SK-N-SH (cell line): ENCODE data around the gene CAVIN4. TPM values are rescaled to one million over a fixed set of nuclear protein-coding genes. Genes with fewer than 3 reads are reported as not detected.

ENCODE experiments used
- CTCF ChIA-PET: fragments of 300-600, 350-600 bp; formaldehyde crosslinking; extraction: SDS; loops from one replicate; lab custom pipeline; 2021; lab: Yijun Ruan, JAX
- POLR2A ChIA-PET: fragments of 350-600 bp; sonication (Branson Sonifier 250); formaldehyde crosslinking; extraction: SDS; loops from one replicate; lab custom pipeline; 2020; ENCODE audit warnings: antibody characterized with exemption, inconsistent platforms; lab: Yijun Ruan, JAX
- DNase-seq: peaks from one replicate; pipeline ENCODE4 v3.0.0; 2012
- H2AFZ ChIP-seq: fragments of 200-600 bp; sonication (generic); 2 replicates; pipeline ENCODE4 v1.8.1; 2016; ENCODE audit warnings: antibody characterized with exemption, mild to moderate bottlenecking, low read depth
- H3F3A ChIP-seq: fragments of 200-600 bp; sonication (generic); replicated peaks from 2 replicates; pipeline ENCODE3; 2016; ENCODE audit warnings: antibody characterized with exemption, mild to moderate bottlenecking; ENCODE audit not compliant: insufficient read depth
- H3K27ac ChIP-seq, 2 experiments: fragments of 200-500 bp in 1 of 2; fragments of 200-600 bp in 1 of 2; sonication (Bioruptor generic) in 1 of 2; sonication (generic), shearing (Covaris generic) in 1 of 2; 2 replicates each; pipeline versions ENCODE4 v1.5.1 to v1.6.1; 2014 to 2016; ENCODE audit warnings: low read depth in 2 of 2, inconsistent platforms in 1 of 2, low read length in 1 of 2, mild to moderate bottlenecking in 1 of 2, mixed read lengths in 1 of 2
- H3K27me3 ChIP-seq: fragments of 200-600 bp; sonication (generic), shearing (Covaris generic); 2 replicates; pipeline ENCODE4 v1.6.1; 2016; ENCODE audit warnings: mixed run types; ENCODE audit not compliant: insufficient read depth
- H3K36me3 ChIP-seq, 2 experiments: fragments of 200-500 bp in 1 of 2; fragments of 200-600 bp in 1 of 2; sonication (Bioruptor generic) in 1 of 2; sonication (generic) in 1 of 2; replicated peaks in 1 of 2; 2 replicates each; pipeline versions ENCODE3 to v1.5.1; 2014 to 2016; ENCODE audit warnings: low read length in 1 of 2, mild to moderate bottlenecking in 1 of 2; ENCODE audit not compliant: insufficient read depth in 2 of 2, control insufficient read depth in 1 of 2
- H3K4me1 ChIP-seq, 2 experiments: fragments of 200-500 bp in 1 of 2; fragments of 200-600 bp in 1 of 2; sonication (Bioruptor generic) in 1 of 2; sonication (generic), shearing (Covaris generic) in 1 of 2; 2 replicates each; pipeline versions ENCODE4 v1.5.1 to v1.6.1; 2014 to 2016; ENCODE audit warnings: low read depth in 1 of 2, low read length in 1 of 2, mixed run types in 1 of 2; ENCODE audit not compliant: insufficient read depth in 2 of 2, control insufficient read depth in 1 of 2
- H3K4me2 ChIP-seq: fragments of 200-600 bp; sonication (generic), shearing (Covaris generic); 2 replicates; pipeline ENCODE4 v1.6.1; 2017; ENCODE audit warnings: mixed run types
- H3K4me3 ChIP-seq, 2 experiments: fragments of 200-500 bp in 1 of 2; fragments of 200-600 bp in 1 of 2; sonication (Bioruptor generic) in 1 of 2; sonication (generic), shearing (Covaris generic) in 1 of 2; 2 replicates each; pipeline versions ENCODE4 v1.5.1 to v1.8.1; 2014 to 2016; ENCODE audit warnings: low read depth in 2 of 2, inconsistent platforms in 1 of 2, low read length in 1 of 2, mild to moderate bottlenecking in 1 of 2, mixed read lengths in 1 of 2, moderate library complexity in 1 of 2
- H3K79me2 ChIP-seq: fragments of 200-600 bp; sonication (generic); 2 replicates; pipeline ENCODE4 v1.8.1; 2017; ENCODE audit warnings: mild to moderate bottlenecking; ENCODE audit not compliant: insufficient read depth
- H3K9ac ChIP-seq: fragments of 200-600 bp; sonication (generic); 2 replicates; pipeline ENCODE4 v1.6.1; 2017; ENCODE audit warnings: mixed run types
- H3K9me2 ChIP-seq: fragments of 200-600 bp; sonication (generic); 2 replicates; pipeline ENCODE4 v1.6.1; 2017; ENCODE audit warnings: mixed run types
- H3K9me3 ChIP-seq: fragments of 200-600 bp; sonication (generic); 2 replicates; pipeline ENCODE4 v1.6.1; 2017; ENCODE audit warnings: mixed run types, mild to moderate bottlenecking, moderate library complexity
- H4K20me1 ChIP-seq: fragments of 200-600 bp; sonication (generic); 2 replicates; pipeline ENCODE4 v1.6.1; 2017; ENCODE audit warnings: mild to moderate bottlenecking, mixed run types; ENCODE audit not compliant: insufficient read depth
- CHD2 ChIP-seq: fragments of 150-350 bp; IDR thresholded peaks from 2 replicates; pipeline ENCODE4 v1.6.1; 2018; ENCODE audit warnings: low read length; ENCODE audit not compliant: partially characterized antibody
- EZH2phosphoT487 ChIP-seq: fragments of 200-600 bp; sonication (generic); IDR thresholded peaks from 2 replicates; pipeline ENCODE4 v1.6.1; 2017; ENCODE audit warnings: low read depth, mixed run types, mild to moderate bottlenecking, antibody characterized with exemption, moderate library complexity, borderline replicate concordance
- FOSL2 ChIP-seq: IDR thresholded peaks from 2 replicates; pipeline ENCODE4 v1.4.0; 2012; ENCODE audit warnings: low read depth, mild to moderate bottlenecking, moderate library complexity, borderline replicate concordance
- FOXM1 ChIP-seq: IDR thresholded peaks from 2 replicates; pipeline ENCODE4 v1.4.0; 2012; ENCODE audit warnings: low read depth, mild to moderate bottlenecking
- JUND ChIP-seq: IDR thresholded peaks from 2 replicates; pipeline ENCODE4 v1.4.0; 2012
- MXI1 ChIP-seq: IDR thresholded peaks from 2 replicates; pipeline ENCODE4 v1.6.1; 2012; ENCODE audit warnings: mild to moderate bottlenecking, low read depth, low read length, improper control_type of control experiment
- NFIC ChIP-seq: IDR thresholded peaks from 2 replicates; pipeline ENCODE4 v1.4.0; 2012; ENCODE audit warnings: borderline replicate concordance
- RAD21 ChIP-seq: IDR thresholded peaks from 2 replicates; pipeline ENCODE4 v1.6.1; 2012; ENCODE audit warnings: mild to moderate bottlenecking, low read length
- RCOR1 ChIP-seq: fragments of 150-350 bp; IDR thresholded peaks from 2 replicates; pipeline ENCODE4 v1.6.1; 2017; ENCODE audit warnings: antibody characterized with exemption, low read length
- RXRA ChIP-seq: IDR thresholded peaks from 2 replicates; pipeline ENCODE4 v1.4.0; 2012; ENCODE audit warnings: low read depth, mild to moderate bottlenecking, borderline replicate concordance
- SIN3A ChIP-seq: IDR thresholded peaks from 2 replicates; pipeline ENCODE4 v1.6.1; 2012; ENCODE audit warnings: low read depth, mild to moderate bottlenecking, low read length, moderate library complexity, borderline replicate concordance
- TCF12 ChIP-seq: IDR thresholded peaks from 2 replicates; pipeline ENCODE4 v1.4.0; 2012
- TEAD4 ChIP-seq: IDR thresholded peaks from 2 replicates; pipeline ENCODE4 v1.4.0; 2012; ENCODE audit warnings: mild to moderate bottlenecking, borderline replicate concordance; ENCODE audit not compliant: insufficient read depth
- YY1 ChIP-seq: IDR thresholded peaks from 2 replicates; pipeline ENCODE4 v1.4.0; 2012; ENCODE audit warnings: low read depth, mild to moderate bottlenecking
- WGBS: methylation state at CpG from one replicate; pipeline ENCODE4 v1.1.6; 2017; ENCODE audit warnings: low lambda C conversion rate; 5-methylcytosine and 5-hydroxymethylcytosine counted together
- polyA plus RNA-seq, 3 experiments: library from polyadenylated mRNA; depleted of rRNA; stranded (reverse); fragments of >200 nt; gene quantifications; 2 replicates each; pipeline ENCODE4 v1.2.3, GENCODE V29; 2012
- TF ChIP-seq, protein P1 (sequence below): fragments of 150-350 bp; IDR thresholded peaks from 2 replicates; pipeline ENCODE4 v1.6.1; 2017; ENCODE audit warnings: antibody characterized with exemption, low read length, low read depth, borderline replicate concordance
- TF ChIP-seq, protein P2 (sequence below): IDR thresholded peaks from 2 replicates; pipeline ENCODE4 v1.4.0; 2012; ENCODE audit warnings: low read depth, borderline replicate concordance
- TF ChIP-seq, protein P3 (sequence below): IDR thresholded peaks from 2 replicates; pipeline ENCODE4; 2012
- TF ChIP-seq, protein P4 (sequence below): fragments of 200-600 bp; sonication (generic); IDR thresholded peaks from 2 replicates; pipeline ENCODE4 v1.6.1; 2017; ENCODE audit warnings: antibody characterized with exemption, mild to moderate bottlenecking, moderate library complexity

Gene CAVIN4
- polyA plus RNA-seq, 1 of the 3 experiments (the other 2 are of a cell fraction), result 0.54 TPM

DNA sequence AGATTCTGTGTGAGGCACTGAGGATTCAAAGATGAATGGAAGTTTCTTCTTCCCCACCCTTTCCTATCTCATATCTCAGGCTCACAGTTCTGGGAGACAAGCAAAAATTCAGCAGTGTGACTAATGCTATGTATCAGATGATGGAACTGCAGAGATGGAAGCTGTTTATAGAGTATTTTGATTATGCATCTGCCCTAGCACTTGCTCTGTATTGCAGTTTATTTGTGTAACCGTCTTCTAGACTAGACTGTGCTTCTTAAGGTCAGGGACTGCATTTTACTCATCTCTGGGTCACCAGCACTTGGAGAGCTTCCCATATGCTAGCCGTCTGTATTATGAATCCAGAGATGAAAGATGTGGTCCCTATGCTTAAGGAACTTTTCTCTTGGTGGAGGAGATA, 12.6 kb downstream of the CAVIN4 start:
- no peaks in the 10 kb centered on the region for H3K9me2 ChIP-seq
- DNase-seq, result no peak
- H3K9ac ChIP-seq, result no peak overlapping the region
- peak overlapping the region in 1 of 2 experiments; percentile 74; a peak in 2 of 4 replicates for H3K27ac ChIP-seq
- ChIA-PET CTCF (interaction anchor here (1.6 kb wide), 1 partner anchor 12 kb away, joined by 6 read pairs; no protein-coding TSS in a partner anchor), POLR2A (no interaction called here)
- H3K9me3 ChIP-seq, result no peaks in the 10 kb centered on the region
- H3K79me2 ChIP-seq, result no peaks in the 10 kb centered on the region
- peaks cover 31% of the 10 kb centered on the region for H3F3A ChIP-seq
- H4K20me1 ChIP-seq, result no peaks in the 10 kb centered on the region
- H3K4me3 ChIP-seq, result no peak overlapping the region
- peaks cover 0 to 30% of the 10 kb centered on the region in 2 experiments; a peak in 1 of 4 replicates for H3K4me1 ChIP-seq
- no peak overlapping the region for H2AFZ ChIP-seq
- peaks cover 0 to 2% of the 10 kb centered on the region in 2 experiments for H3K36me3 ChIP-seq
- TF ChIP-seq, protein P1, sequence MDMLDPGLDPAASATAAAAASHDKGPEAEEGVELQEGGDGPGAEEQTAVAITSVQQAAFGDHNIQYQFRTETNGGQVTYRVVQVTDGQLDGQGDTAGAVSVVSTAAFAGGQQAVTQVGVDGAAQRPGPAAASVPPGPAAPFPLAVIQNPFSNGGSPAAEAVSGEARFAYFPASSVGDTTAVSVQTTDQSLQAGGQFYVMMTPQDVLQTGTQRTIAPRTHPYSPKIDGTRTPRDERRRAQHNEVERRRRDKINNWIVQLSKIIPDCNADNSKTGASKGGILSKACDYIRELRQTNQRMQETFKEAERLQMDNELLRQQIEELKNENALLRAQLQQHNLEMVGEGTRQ, result no peak
- peak; percentile 31; the same call in 1 of the 2 replicates for TF ChIP-seq JUND
- peak; percentile 26; the same call in 1 of the 2 replicates for TF ChIP-seq TCF12
- no peak for TF ChIP-seq TEAD4
- peak; percentile 10; the same call in 1 of the 2 replicates for TF ChIP-seq FOSL2
- peak; percentile 48; the same call in 1 of the 2 replicates for TF ChIP-seq RXRA
- no peaks in the 10 kb centered on the region for H3K27me3 ChIP-seq
- peak overlapping the region; percentile 37; the same call in 1 of the 2 replicates for H3K4me2 ChIP-seq
- WGBS, result 23% methylated on average over 2 of the region's 2 CpGs

DNA sequence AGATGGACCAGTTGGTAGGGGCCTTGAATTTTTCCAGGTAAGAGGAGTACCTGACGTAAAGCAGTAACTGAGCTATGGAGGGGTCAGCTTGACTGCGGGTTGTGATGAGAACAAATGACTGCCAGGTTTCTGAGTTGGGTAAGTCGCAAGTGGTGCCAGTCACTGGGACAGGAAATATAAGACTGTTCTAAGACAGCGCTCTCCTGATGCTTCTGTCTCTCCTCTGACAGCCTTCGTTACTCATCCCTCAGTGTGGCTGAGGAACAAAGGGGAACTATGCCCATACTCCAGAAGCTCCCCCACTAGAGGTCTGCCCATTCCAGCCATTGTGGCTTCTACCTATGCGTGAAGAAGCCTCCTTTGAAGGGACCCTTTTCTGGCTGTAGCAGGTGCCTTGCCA, 13.3 kb downstream of the CAVIN4 start:
- Histone ChIP-seq H3K4me2 (no peak overlapping the region), H2AFZ (no peak overlapping the region), H4K20me1 (no peaks in the 10 kb centered on the region), H3K9me3 (no peaks in the 10 kb centered on the region), H3K79me2 (no peaks in the 10 kb centered on the region), H3K4me1 (peaks cover 0 to 30% of the 10 kb centered on the region in 2 experiments; a peak in 1 of 4 replicates), H3K36me3 (no peaks in the 10 kb centered on the region), H3K27me3 (no peaks in the 10 kb centered on the region), H3K27ac (peak overlapping the region in 1 of 2 experiments; percentile 74; a peak in 2 of 4 replicates), H3K9ac (no peak overlapping the region), H3K4me3 (no peak overlapping the region), H3F3A (peaks cover 31% of the 10 kb centered on the region), H3K9me2 (no peaks in the 10 kb centered on the region)
- DNase-seq, result no peak
- ChIA-PET CTCF (interaction anchor here (1.6 to 2.2 kb wide), 3 partner anchors 11 to 266 kb away, joined by 6 to 10 read pairs (median 6); no protein-coding TSS in a partner anchor), POLR2A (no interaction called here)
- 96% methylated on average over 6 of the region's 6 CpGs for WGBS
- TF ChIP-seq CHD2 (no peak), YY1 (no peak), FOXM1 (no peak), NFIC (no peak), RXRA (no peak), RCOR1 (no peak), EZH2phosphoT487 (no peak), SIN3A (no peak), RAD21 (no peak), MXI1 (no peak)
- TF ChIP-seq, protein P1, result no peak
- TF ChIP-seq, protein P2, sequence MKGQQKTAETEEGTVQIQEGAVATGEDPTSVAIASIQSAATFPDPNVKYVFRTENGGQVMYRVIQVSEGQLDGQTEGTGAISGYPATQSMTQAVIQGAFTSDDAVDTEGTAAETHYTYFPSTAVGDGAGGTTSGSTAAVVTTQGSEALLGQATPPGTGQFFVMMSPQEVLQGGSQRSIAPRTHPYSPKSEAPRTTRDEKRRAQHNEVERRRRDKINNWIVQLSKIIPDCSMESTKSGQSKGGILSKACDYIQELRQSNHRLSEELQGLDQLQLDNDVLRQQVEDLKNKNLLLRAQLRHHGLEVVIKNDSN, result no peak
- TF ChIP-seq, protein P3, sequence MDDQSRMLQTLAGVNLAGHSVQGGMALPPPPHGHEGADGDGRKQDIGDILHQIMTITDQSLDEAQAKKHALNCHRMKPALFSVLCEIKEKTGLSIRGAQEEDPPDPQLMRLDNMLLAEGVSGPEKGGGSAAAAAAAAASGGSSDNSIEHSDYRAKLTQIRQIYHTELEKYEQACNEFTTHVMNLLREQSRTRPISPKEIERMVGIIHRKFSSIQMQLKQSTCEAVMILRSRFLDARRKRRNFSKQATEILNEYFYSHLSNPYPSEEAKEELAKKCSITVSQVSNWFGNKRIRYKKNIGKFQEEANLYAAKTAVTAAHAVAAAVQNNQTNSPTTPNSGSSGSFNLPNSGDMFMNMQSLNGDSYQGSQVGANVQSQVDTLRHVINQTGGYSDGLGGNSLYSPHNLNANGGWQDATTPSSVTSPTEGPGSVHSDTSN, result no peak
- TF ChIP-seq, protein P4, sequence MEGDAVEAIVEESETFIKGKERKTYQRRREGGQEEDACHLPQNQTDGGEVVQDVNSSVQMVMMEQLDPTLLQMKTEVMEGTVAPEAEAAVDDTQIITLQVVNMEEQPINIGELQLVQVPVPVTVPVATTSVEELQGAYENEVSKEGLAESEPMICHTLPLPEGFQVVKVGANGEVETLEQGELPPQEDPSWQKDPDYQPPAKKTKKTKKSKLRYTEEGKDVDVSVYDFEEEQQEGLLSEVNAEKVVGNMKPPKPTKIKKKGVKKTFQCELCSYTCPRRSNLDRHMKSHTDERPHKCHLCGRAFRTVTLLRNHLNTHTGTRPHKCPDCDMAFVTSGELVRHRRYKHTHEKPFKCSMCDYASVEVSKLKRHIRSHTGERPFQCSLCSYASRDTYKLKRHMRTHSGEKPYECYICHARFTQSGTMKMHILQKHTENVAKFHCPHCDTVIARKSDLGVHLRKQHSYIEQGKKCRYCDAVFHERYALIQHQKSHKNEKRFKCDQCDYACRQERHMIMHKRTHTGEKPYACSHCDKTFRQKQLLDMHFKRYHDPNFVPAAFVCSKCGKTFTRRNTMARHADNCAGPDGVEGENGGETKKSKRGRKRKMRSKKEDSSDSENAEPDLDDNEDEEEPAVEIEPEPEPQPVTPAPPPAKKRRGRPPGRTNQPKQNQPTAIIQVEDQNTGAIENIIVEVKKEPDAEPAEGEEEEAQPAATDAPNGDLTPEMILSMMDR, result no peak
